Glutamatergic neuron (in vitro differentiated cells): Measurements from ENCODE around the gene RNF32. TPM values are rescaled to one million over a fixed set of nuclear protein-coding genes. Genes with fewer than 3 reads are reported as not detected.

ENCODE experiments used
- DNase-seq: peaks from one replicate; pipeline ENCODE4 v3.0.0; 2022
- H3K27ac Mint-ChIP-seq: one replicate; pipeline ENCODE4 v1.8.0; 2020; ENCODE audit warnings: mild to moderate bottlenecking, mixed read lengths, inconsistent platforms; ENCODE audit not compliant: unreplicated experiment
- H3K27me3 Mint-ChIP-seq: one replicate; pipeline ENCODE4 v1.8.0; 2020; ENCODE audit warnings: mild to moderate bottlenecking, moderate library complexity, mixed read lengths, inconsistent platforms; ENCODE audit not compliant: unreplicated experiment
- H3K36me3 Mint-ChIP-seq: one replicate; pipeline ENCODE4 v1.8.0; 2020; ENCODE audit warnings: mild to moderate bottlenecking, mixed read lengths, inconsistent platforms; ENCODE audit not compliant: unreplicated experiment
- H3K4me1 Mint-ChIP-seq: one replicate; pipeline ENCODE4 v1.8.0; 2020; ENCODE audit warnings: mild to moderate bottlenecking, low read depth, mixed read lengths, inconsistent platforms; ENCODE audit not compliant: unreplicated experiment
- H3K4me3 Mint-ChIP-seq: one replicate; pipeline ENCODE4 v1.8.0; 2020; ENCODE audit warnings: mild to moderate bottlenecking, mixed read lengths, inconsistent platforms; ENCODE audit not compliant: unreplicated experiment
- H3K9me3 Mint-ChIP-seq: one replicate; pipeline ENCODE4 v1.8.0; 2020; ENCODE audit warnings: mild to moderate bottlenecking, moderate library complexity, mixed read lengths, inconsistent platforms; ENCODE audit not compliant: unreplicated experiment
- total RNA-seq: library from RNA; stranded (reverse); fragmentation: NEBNext Ultra II Directional; extraction: Animal tissue kit (Norgen Biotek cat#: 25700); gene quantifications from one replicate; pipeline ENCODE4 v1.2.1, GENCODE V29; 2021; ENCODE audit not compliant: unreplicated experiment
- TF ChIP-seq, protein P1 (sequence below): fragments of 200-600 bp; sonication (generic); IDR thresholded peaks from one replicate; pipeline ENCODE4 v1.5.0; 2021; ENCODE audit not compliant: partially characterized antibody, unreplicated experiment

RNF32 gene
- total RNA-seq, 1 donor from 2014 or later: 2.2 TPM

DNA sequence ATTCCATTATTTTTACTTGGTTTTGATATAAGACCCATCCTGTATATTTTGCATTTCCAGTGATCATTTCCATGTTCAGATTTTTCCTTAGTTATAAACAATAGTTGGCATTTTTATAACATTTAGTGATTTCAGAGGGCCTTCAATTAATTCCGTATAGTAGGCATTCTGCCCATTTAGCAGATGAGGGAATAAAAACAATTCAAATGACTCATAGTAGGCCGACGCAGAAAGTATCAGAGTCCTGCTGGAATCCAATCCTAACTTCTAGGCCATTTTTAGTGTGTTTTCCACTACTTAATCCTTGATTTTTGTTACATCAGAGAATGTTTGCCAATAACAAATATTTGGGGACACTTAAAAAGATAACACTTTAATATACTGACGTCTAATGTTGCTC, 15.4 kb downstream of the RNF32 start:
- DNase-seq: no peak
- Mint-ChIP-seq H3K9me3 (peaks cover 5% of the 10 kb centered on the region), H3K4me1 (no peaks in the 10 kb centered on the region), H3K36me3 (peaks cover 14% of the 10 kb centered on the region), H3K27me3 (peaks cover 1% of the 10 kb centered on the region), H3K27ac (no peak overlapping the region), H3K4me3 (no peak overlapping the region)
- TF ChIP-seq, protein P1, sequence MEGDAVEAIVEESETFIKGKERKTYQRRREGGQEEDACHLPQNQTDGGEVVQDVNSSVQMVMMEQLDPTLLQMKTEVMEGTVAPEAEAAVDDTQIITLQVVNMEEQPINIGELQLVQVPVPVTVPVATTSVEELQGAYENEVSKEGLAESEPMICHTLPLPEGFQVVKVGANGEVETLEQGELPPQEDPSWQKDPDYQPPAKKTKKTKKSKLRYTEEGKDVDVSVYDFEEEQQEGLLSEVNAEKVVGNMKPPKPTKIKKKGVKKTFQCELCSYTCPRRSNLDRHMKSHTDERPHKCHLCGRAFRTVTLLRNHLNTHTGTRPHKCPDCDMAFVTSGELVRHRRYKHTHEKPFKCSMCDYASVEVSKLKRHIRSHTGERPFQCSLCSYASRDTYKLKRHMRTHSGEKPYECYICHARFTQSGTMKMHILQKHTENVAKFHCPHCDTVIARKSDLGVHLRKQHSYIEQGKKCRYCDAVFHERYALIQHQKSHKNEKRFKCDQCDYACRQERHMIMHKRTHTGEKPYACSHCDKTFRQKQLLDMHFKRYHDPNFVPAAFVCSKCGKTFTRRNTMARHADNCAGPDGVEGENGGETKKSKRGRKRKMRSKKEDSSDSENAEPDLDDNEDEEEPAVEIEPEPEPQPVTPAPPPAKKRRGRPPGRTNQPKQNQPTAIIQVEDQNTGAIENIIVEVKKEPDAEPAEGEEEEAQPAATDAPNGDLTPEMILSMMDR: no peak

DNA sequence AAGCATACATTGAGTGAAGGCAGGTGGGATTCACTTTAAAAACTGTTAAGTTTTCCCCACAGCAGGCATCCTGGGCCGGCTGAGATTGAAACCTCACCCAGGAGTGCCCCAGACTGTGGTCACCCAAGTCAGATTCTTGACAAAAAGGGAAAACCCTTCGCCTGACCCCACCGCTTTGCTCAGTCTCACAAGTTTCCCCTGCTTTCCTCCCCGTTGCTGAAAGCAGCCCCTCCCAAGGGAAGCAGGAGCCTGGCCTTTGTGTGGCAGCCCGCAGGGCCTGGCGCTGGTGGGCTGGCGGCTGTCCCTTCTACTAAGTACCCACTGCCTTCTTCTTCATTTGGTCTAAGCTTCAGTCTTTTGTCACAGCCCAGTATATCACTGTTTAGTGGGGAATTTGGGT, 16.0 kb downstream of the RNF32 start:
- Mint-ChIP-seq H3K36me3 (peaks cover 11% of the 10 kb centered on the region), H3K4me3 (no peak overlapping the region), H3K9me3 (peaks cover 5% of the 10 kb centered on the region), H3K4me1 (no peaks in the 10 kb centered on the region), H3K27me3 (peaks cover 1% of the 10 kb centered on the region), H3K27ac (no peak overlapping the region)
- TF ChIP-seq, protein P1: no peak
- DNase-seq: no peak

DNA sequence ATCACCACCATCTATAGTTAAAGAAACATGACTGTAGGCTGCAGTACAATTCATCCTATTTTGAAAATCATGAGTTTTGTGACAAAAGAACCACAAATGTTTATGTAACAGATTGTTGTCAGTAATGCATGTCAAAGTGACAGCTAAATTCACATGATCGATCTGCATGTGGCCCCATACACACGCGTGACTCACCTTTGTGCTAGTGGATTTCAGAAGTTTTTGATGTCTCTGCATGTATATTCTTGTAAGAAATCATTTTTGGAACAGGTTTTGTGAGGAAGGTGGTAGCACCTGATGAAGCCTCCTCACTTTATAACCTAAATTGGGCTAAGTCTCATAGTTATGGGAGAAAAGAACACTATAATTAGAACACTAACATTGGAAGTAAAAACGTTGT, 17.1 kb downstream of the RNF32 start:
- no peak overlapping the region for H3K4me3 Mint-ChIP-seq
- no peak for DNase-seq
- peaks cover 3% of the 10 kb centered on the region for H3K9me3 Mint-ChIP-seq
- TF ChIP-seq, protein P1: no peak
- peaks cover 4% of the 10 kb centered on the region for H3K36me3 Mint-ChIP-seq
- H3K27me3 Mint-ChIP-seq: peaks cover 1% of the 10 kb centered on the region
- no peak overlapping the region for H3K27ac Mint-ChIP-seq
- no peaks in the 10 kb centered on the region for H3K4me1 Mint-ChIP-seq

DNA sequence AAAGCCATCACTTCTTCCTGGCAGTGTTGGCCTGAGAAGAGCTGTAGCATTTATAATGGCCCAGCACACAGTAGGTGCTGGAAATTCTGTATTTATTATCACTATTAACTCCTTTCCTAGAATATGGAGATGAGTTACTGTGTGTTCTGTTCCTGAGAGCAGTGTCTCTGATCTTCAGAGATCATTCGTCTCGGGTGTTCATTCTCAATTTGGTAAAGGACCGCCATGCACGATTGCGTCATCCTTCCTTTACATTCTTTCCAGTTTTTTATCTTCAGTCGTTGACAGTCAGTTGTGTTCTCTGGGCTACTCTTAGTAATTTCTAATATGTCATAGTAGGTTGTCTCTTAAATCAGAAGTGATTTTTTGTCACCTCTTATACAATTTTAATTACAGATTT, 18.6 kb downstream of the RNF32 start:
- peaks cover 1% of the 10 kb centered on the region for H3K27me3 Mint-ChIP-seq
- TF ChIP-seq, protein P1: no peak
- H3K9me3 Mint-ChIP-seq: no peaks in the 10 kb centered on the region
- no peak overlapping the region for H3K4me3 Mint-ChIP-seq
- no peak for DNase-seq
- no peaks in the 10 kb centered on the region for H3K4me1 Mint-ChIP-seq
- no peaks in the 10 kb centered on the region for H3K36me3 Mint-ChIP-seq
- no peak overlapping the region for H3K27ac Mint-ChIP-seq

DNA sequence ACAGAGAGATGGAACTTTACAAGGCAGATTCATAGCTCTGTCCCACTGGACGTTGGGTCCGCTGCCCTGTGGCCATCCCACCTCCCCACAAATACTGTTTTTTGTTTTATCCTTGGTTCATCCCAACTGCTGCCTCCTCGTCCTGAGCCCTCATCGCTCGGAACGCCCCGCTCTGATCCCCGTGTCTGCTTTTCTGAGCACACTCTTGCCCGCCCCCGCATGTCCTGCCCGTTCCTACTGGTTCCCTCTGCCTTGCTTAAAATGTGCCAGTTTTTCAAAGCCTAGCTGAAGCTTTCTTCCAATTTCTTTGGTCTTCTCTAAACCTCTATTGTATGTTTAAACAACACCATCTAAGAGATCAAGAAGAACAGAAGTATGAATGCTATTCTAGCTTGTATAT, 19.4 kb downstream of the RNF32 start:
- Mint-ChIP-seq H3K27ac (no peak overlapping the region), H3K9me3 (no peaks in the 10 kb centered on the region), H3K4me1 (no peaks in the 10 kb centered on the region), H3K4me3 (no peak overlapping the region), H3K27me3 (peaks cover 1% of the 10 kb centered on the region), H3K36me3 (no peaks in the 10 kb centered on the region)
- DNase-seq: no peak
- TF ChIP-seq, protein P1: no peak
